AG09309 (cell line): ENCODE data around the gene NDFIP1.
"Not testable (repeated sequence)": the region's sequence is repeated elsewhere in the genome, so short reads cannot be mapped to it uniquely, and the experiment has no call there.

Experiments
- DNase-seq: peaks from one replicate; pipeline ENCODE4 v3.0.0-alpha.2; 2010; ENCODE audit warnings: low read depth
- H3K4me3 ChIP-seq: 2 replicates; pipeline ENCODE4 v1.5.1; 2011; ENCODE audit warnings: mild to moderate bottlenecking, low read depth, low read length, moderate library complexity; ENCODE audit not compliant: control insufficient read depth
- CTCF ChIP-seq: IDR thresholded peaks from 2 replicates; pipeline ENCODE4 v1.5.1; 2011; ENCODE audit warnings: mild to moderate bottlenecking, low read depth, low read length, inconsistent platforms; ENCODE audit not compliant: insufficient read depth, control insufficient read depth; ENCODE audit errors: missing control alignments

The NDFIP1 gene

GRCh38 chr5:142151436-142152383 lies 43.1 kb downstream of the NDFIP1 start:
- peak; percentile 50 for DNase-seq
- TF ChIP-seq CTCF: peak; percentile 77

GRCh38 chr5:142152384-142152732 lies 43.8 kb downstream of the NDFIP1 start:
- H3K4me3 ChIP-seq: no peak overlapping the region
- TF ChIP-seq CTCF: no peak
- no peak for DNase-seq

More at GRCh38 chr5:142151436-142152383, 43.1 kb downstream of the NDFIP1 start:
- no peak overlapping the region for H3K4me3 ChIP-seq

- DNase-seq: no peak
- no peak for TF ChIP-seq CTCF
- no peak overlapping the region for H3K4me3 ChIP-seq
These were observed 45.3 kb downstream of the NDFIP1 start for GRCh38 chr5:142153674-142154448.

- DNase-seq: not testable (repeated sequence)
These were observed 45.9 kb downstream of the NDFIP1 start for GRCh38 chr5:142154449-142154841.

GRCh38 chr5:142156839-142157463 lies 48.4 kb downstream of the NDFIP1 start:
- no peak for TF ChIP-seq CTCF
- no peak for DNase-seq
- H3K4me3 ChIP-seq: no peak overlapping the region

More at GRCh38 chr5:142154449-142154841, 45.9 kb downstream of the NDFIP1 start:
- H3K4me3 ChIP-seq: not testable (repeated sequence)

- TF ChIP-seq CTCF: no peak
- no peak overlapping the region for H3K4me3 ChIP-seq
- no peak for DNase-seq
These were observed 50.8 kb downstream of the NDFIP1 start for GRCh38 chr5:142159354-142159753.
